ENCODE data around the gene CEMP1.
"Not testable (repeated sequence)": the region's sequence is repeated elsewhere in the genome, so short reads cannot be mapped to it uniquely, and the experiment has no call there.

Gene CEMP1

DNA sequence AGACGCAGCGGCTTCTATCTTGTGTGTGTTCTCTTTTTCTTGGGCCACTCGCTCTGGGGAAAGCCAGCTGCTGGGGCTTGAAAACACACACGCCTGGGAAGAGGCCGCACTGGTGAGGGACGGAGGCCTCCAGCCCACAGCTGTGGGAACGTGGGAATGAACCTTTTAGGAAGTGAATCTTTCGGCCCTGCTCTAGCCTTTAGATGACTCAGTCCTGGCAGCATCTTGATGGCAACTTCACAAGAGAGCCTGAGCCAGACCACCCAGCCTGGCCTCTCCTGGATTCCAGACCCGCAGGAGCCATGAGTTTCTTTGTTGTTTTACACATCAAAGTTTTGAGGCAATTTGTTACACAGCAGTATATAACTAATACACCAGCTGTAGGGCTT is 4.4 kb upstream of the CEMP1 start:
- no peak for DNase-seq (ENCODE audit: low spot score)

- DNase-seq (ENCODE audit: low spot score): not testable (repeated sequence)
These were observed 3.1 kb upstream of the CEMP1 start for GRCh38 chr16:2534335-2534734.

- no peak for DNase-seq (ENCODE audit: low spot score)
These were observed 2.7 kb upstream of the CEMP1 start for GRCh38 chr16:2533912-2534311.

GRCh38 chr16:2533142-2533755 is 2.0 kb upstream of the CEMP1 start:
- DNase-seq (ENCODE audit: low spot score): not testable (repeated sequence)

- DNase-seq (ENCODE audit: low spot score): peak; percentile 63
These were observed 1.4 kb upstream of the CEMP1 start for GRCh38 chr16:2532494-2533141.

DNA sequence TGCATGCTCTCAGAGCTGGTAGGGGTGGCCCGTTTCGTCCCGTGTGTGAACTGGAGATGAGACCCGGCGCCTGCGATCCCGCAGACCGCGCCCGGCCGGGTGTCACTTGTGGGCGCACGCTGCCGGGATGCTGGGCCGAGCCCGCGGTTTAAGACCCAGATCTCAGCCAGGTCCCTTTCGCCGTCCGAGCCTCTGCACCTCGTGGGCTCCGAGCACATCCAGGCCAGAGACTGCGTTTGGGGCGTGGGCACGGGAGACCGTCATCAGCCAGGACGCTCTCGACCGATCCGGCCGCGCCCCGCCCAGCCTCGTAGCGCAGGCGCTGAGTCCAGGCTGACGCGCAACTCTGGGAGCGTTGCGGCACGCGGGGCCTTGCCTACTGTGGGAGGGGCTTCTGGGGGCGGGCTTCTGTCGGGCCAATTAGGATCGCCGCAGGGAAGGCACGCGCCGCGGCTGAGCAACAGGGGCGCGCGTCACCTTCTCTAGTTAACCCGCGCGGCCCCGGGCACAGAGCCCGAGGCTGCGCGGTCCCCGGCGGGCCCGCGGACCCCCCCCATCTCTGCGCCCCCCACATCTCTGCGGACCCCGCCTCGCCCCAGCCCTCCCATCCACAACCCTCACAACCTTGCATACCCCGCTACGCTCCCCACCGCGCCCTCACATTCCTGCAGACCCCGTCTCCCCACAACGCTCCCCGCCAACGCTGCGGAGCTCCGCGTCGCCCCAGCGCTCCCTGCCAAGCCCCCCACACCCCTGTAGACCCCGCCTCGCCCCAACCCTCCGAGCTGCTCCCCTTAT is 687 bp upstream of the CEMP1 start:
- peak; percentile 95 for DNase-seq (ENCODE audit: low spot score)

DNA sequence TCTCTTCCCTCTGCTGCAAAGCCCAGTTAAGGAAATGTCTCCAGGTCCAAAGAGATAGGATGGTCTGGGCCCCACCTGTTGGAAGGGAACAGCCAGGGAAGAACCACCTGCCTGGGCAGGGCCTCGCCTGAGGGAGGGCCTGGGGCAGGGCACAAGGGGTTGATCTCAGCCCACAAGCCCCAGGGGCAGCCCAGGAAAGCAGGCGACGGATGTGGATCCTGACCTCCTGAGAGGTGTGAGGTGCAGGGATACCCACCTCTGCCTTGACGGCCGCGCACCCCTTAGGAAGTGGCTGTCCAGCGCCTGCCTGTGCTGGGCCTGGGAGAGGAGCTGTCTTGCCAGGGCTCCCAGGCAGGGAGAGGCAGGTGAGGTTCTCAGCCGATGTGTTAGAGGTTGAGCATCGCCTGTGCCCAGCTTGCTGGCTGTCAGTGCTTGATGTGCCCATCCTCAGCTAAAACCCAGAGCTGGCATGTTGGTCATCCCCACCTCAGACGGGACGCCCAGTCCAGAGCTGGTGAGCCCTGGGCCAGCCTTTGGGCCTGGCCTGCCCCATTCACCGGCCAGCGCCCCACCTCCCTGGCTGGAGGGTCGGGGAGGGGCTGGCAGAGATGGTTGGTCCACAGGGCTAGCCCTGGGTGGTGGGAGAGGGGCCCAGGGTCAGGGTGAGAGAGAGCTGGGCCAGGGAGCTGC is 434 bp downstream of the CEMP1 start:
- DNase-seq (ENCODE audit: low spot score): peak; percentile 33

DNA sequence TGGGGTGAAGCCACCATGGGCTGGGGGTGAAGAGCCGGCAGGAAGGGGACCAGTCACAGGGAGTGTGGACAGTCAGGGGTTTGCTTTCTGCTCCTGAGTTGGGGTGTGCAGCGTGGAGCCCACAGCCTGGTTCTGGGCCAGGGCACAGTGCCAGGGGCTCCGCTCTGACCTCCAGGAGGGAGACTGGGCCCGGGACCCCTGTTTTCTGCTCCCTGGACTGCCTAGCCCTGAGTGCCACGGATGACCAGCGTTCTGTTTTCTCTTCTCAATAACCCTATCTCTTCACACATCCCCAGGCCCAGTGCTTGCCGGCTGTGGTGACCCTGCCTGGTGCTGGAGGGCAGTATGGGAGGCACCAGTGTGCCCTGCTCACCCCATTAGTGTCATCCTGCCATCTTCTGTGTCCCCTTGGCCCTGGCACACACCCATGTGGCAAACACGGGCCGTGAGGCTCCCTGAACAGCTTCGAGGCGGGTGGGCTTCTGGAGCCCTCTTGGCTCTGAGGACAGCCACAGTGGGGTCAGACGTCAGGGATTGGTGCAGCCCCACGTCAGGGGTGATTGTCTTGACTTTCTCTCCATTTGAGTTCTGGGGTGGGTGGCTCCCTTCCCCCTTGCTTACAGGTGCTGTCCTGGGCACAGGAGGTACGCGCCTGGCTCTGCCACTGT is 1.1 kb downstream of the CEMP1 start:
- DNase-seq (ENCODE audit: low spot score): peak; percentile 9

- peak; percentile 67 for DNase-seq (ENCODE audit: low spot score)
These were observed 1.9 kb downstream of the CEMP1 start for GRCh38 chr16:2529061-2529931.

- peak; percentile 17 for DNase-seq (ENCODE audit: low spot score)
These were observed 2.8 kb downstream of the CEMP1 start for GRCh38 chr16:2528161-2529060.

DNA sequence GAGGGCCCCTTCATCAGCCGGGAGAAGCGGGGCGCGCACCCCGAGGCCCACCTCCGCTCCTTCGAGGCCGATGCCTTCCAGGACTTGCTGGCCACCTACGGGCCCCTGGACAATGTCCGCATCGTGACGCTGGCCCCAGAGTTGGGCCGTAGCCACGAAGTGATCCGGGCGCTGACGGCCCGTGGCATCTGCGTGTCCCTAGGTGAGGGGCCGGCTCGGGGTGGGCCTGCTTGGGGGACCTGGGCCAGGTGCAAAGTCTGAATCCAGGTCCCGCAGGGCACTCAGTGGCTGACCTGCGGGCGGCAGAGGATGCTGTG is 3.5 kb downstream of the CEMP1 start:
- peak; percentile 5 for DNase-seq (ENCODE audit: low spot score)

DNA sequence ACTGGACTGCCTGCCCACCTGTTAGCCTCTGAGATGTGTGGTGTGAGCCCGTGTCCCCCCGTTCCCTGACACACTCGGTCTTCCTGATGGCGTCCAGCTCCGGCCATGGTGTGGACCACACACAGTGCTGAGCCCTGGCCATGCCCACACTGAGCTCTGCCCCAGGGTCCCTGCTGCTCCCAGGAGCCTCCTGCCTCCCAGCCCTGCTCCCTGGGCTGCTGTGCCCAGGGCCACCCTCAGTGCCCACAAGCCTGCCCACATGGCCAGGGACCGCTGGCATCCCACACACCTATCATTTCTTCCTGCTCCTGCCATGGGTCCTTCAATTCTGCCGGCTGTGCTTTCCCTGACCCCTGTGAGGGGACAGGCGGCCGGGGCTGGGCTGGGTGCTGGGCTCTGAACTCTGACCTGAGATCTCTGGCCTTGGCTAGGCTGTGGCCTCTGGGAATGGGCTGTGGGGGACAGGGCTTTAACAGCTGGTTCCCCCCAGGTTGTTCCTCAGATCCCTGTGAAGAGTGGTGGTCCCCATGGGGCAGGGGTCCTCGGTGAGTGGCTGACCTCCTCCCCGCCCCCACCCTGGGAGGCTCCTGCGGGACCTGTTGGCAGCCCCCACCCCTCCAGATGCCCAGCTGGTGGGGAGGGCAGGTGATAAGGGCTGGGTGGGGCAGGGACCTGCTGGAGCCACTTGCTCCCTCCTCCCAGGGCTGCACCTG is 4.0 kb downstream of the CEMP1 start:
- peak; percentile 8 for DNase-seq (ENCODE audit: low spot score)

- DNase-seq (ENCODE audit: low spot score): peak; percentile 7
These were observed 5.1 kb downstream of the CEMP1 start for GRCh38 chr16:2526135-2526534.

DNA sequence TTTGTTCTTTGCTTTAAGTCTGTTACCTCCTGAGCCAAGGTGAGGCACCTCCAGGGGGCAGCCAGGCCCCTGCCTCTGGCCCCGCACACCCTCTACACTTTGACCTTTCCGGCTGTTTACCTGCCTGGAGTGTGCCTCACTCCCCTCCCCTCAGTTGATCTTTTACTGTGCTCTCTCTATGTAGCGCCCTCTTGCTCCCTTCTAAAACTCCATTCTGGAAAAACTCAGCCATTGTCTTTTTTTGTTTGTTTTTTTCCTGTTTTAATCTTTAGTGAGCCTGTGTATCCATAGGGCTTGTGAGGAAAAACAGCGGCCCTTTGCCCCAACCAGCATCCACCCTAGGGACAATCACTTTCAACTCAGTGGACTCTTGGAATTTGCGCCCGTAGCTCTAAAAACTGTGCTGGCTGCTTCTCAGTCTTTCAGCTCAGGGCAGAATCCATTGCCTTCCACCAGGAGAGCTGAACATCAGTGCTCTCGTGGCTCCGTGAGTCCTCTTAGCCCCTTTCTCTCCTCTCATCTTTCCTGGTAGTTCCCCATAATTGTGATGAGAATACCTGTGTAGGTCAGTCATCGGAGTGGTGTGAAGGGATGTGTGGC is 6.8 kb downstream of the CEMP1 start:
- DNase-seq (ENCODE audit: low spot score): peak; percentile 7

- DNase-seq (ENCODE audit: low spot score): peak; percentile 5
These were observed 7.4 kb downstream of the CEMP1 start for GRCh38 chr16:2523801-2524231.

DNA sequence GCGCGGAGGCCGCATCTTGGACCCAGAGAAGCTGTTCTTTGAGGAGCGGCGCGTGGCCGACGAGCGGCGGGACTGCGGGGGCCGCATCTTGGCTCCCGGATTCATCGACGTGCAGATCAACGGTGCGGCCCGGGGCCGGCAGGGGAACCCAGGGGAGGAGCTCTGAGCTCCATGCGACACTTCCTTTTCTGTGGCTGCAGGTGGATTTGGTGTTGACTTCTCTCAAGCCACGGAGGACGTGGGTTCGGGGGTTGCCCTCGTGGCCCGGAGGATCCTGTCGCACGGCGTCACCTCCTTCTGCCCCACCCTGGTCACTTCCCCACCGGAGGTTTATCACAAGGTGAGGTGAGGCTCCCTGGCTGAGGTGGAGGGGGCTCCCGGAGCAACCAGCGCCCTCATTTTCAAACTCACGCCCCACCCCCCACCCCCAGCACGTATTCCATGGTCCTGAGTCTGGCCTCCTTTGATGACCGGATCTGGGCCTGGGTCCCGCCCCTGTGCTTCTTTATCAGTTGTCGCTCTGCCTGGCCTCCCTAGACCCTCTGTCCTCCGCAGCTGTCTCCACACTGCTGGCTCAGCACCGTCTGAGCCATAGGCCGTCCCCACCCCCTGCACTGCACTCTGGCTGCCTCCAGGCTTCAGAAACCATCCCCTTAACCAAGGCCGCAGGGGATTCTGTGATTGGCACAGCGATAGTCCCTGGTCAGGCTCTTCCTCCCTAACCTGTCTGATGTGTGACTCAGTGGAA is 10.2 kb downstream of the CEMP1 start:
- peak; percentile 57 for DNase-seq (ENCODE audit: low spot score)

DNA sequence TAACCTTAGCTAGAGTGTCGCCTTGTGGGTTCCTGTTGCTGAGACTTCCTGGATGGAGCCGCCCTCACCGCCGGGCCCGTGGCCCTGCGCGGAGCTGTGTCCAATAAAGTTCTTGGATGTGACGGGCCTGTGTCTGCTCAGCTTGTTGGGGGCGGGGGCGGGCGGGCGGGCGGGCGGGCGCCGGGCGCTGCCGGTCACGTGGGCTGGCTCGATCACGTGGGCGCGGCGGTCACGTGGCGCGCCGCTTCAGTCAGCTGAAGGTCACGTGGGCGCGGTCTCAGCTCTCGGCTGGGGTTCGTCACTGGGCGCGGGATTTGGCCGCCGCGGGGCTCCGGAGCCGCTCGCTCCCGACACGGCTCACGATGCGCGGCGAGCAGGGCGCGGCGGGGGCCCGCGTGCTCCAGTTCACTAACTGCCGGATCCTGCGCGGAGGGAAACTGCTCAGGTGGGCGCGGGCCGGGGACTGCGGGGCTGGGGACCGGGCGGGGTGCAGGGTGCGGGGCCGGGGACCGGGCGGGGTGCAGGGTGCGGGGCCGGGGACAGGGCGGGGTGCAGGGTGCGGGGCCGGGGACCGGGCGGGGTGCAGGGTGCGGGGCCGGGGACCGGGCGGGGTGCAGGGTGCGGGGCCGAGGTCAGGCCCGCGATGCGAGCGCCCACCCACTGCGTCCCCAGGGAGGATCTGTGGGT is 11.0 kb downstream of the CEMP1 start, which contains the start of gene AMDHD2:
AMDHD2 (plus strand) TSS at position 275 of the 687 bp plus-strand sequence; CDS start at position 363, 88 bp downstream.
- peak; percentile 95 for DNase-seq (ENCODE audit: low spot score)

GRCh38 chr16:2519711-2520080 is 11.5 kb downstream of the CEMP1 start:
- no peak for DNase-seq (ENCODE audit: low spot score)

All from D341Med (cell line).